ENCODE results near the gene ATL2.
"Not testable (repeated sequence)": the region's sequence is repeated elsewhere in the genome, so short reads cannot be mapped to it uniquely, and the experiment has no call there.

The ATL2 gene

DNA sequence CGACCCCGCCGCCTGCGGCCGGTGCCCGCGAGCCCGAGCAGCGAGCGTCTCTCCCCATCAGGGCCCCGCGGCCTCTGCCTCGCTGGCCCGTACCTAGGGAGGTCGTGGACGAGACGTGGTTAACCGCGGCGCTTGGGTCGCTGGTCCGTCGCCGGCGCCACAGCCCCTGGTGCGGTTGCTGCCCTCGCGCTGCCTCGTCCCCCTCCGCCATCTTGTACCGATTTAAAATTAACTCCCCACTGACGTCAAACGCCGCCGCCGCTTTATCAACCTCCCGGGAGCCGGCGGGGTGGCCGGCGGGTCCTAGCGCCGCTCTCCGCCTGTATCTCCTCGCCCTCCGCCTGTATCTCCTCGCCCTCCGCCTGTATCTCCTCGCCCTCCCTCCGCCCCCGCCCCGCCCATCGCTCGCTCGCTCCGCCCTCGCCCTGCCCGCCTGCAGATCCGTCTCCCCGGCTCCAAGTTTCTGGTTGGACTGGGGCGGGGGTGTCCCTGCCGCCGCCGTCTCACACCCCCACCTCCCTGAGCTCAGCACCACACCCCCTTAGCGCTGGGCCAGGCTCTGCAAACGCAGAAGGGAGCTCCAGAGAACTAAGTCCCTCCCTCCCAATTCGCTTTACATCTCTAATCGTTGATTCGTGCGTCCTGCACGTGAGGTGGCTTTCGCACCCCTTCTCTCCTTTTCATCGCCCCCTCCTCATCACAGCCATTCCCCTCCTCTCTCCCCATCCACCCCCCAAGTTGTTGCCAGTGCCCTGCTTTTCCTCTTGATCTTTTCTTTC is at the start of gene ATL2:
ATL2 (minus strand) TSS at position 224 of the 779 bp plus-strand sequence; CDS start at position 211, 13 bp downstream.
- DNase-seq (ENCODE audit: low read depth in 3 of 3, low spot score in 1 of 3): peak; percentile 75 to 86 (median 85)

DNA sequence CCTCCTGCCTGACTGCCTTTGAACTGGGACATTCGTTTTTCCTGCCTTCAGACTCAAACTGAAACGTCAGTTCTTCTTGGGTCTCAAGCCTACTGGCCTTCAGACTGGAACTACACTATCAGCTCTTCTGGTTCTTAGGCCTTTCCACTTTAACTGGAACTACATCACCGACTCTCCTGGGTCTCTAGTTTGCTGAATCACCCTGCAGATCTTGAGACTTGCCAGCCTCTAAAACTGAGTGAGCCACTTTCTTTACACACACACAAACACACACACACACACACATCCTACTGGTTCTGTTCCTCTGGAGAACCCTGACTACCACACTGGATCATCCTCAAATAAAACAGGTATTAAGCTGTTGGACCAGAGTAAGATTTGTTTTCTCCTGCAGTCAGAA is 46.7 kb upstream of the ATL2 start:
- DNase-seq (ENCODE audit: low read depth in 3 of 3, low spot score in 1 of 3): no peak

DNA sequence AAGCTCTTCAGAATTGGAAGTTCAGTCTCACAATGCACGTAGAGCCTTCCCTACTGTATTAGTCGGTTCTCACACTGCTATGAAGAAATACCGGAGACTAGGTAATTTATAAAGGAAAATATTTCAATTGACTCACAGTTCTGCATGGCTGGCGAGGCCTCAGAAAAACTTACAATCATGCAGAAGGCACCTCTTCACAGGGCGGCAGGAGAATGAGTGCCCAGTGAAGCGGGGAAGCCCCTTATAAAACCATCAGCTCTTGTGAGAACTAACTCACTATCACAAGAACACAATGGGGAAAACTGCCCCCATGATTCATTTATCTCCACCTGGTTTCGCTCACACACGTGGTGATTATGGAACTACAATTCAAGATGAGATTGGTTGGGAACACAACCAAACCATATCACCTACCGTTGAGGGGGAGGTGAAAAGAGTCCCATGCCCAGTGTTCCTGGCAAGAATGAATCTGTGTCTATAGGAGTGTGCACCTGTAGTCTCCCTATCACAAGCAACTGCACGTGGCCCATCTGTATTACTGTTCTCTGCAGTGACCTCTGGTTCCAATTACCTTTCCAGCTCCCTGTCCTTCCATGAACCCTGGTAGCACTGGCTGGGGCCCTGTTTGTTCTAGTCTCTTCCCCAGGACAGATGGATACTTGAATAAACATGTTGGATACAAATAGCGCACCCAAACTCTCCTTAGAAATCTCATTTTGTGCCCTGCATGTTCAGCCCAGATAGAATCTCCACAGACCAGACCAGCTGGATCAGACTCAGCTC is 44.4 kb upstream of the ATL2 start:
- no peak for DNase-seq (ENCODE audit: low read depth in 3 of 3, low spot score in 1 of 3)

DNA sequence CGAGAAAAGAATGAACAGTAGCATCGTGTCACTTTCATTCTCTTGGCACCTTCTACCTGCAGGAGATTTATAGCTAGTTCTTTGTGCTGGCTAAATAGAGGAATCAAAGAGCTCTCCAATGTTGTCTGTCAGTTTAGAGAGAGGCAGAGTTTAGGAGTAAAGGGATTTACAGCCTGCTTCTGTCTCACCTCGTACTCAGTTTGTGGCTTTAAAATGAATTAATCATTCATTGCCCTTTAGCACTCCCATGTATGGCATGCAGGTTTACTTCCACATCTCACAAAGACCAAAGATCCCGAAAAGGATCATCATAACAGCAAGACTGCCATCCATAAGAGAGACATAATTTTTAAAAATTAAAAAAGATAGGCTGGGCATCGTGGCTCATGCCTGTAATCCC is 42.4 kb upstream of the ATL2 start:
- DNase-seq (ENCODE audit: low read depth in 3 of 3, low spot score in 1 of 3): no peak

- DNase-seq (ENCODE audit: low read depth in 3 of 3, low spot score in 1 of 3): no peak
Observed at GRCh38 chr2:38418735-38419134, 41.7 kb upstream of the ATL2 start.

DNA sequence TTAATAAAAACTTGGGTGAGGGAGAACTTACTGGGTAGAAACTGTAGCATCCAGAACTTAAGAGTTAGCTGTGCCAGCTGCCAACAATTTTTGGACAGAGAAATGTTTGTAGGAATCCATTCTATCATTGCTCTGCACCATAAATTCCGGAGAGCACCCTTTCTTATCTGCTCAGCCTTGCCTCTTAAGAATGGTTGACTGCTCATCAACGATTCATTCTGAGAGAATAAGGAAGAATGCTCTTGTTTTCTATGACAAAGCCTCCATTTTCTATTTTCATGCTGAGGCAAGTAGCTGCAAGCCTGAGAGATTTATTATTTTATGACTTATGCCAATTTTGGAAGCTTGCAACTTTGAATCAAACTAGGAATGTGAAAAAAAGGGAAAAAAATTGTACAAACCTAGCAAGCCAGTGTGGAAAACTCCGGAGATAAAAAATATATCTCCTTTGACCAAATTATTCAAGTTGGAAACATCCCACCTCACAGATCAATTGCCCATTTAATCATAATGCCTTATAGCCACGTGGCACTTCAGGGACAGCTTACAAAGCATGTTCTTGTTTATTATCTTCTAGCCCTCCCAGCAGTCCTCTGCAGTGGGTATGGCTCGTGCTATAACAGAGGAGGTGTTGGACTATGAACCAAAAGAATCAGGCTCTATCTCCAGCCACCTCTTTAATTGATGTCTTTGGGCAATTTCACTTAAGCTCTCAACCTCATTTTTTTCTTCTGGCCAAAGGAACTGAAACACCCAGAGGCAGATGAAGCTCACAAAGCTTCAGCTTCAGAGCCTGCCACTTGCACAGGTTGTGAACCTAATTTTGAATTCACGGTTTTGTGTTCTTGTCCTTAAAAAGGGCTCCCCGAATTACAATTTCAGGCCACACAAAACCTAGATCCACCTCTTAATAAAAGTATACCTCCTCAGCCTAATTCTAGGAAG is 40.9 kb upstream of the ATL2 start:
- no peak for DNase-seq (ENCODE audit: low read depth in 3 of 3, low spot score in 1 of 3)

DNA sequence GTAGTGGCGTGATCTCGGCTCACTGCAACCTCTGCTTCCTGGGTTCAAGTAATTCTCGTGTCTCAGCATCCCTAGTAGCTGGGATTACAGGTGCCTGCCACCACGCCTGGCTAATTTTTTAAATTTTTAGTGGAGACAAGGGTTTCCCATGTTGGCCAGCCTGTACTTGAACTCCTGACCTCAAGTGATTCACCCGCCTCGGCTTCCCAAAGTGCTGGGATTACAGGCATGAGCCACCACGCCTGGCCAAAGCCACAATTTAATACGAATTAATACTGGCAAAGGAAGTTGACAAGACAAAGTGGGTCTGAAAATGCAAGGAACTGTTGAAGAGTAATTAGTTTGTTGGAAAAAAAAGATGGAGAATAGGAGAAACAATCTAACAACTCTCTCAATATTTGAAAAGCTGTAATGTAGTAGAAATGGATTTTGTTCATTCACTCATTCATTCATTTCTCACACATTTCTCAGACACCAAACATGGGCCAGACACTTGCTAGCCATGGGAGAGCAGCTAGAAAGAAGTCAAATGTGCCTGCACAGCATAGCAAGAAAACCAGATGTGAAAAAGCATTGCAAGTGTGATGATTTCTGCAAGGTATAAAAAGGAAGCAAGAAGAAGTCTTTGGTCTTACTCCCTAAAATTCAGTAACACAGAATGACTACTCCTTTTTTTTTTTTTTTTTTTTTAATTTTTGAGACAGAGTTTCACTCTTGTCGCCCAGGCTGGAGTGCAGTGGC is 39.4 kb upstream of the ATL2 start:
- no peak for DNase-seq (ENCODE audit: low read depth in 3 of 3, low spot score in 1 of 3)

DNA sequence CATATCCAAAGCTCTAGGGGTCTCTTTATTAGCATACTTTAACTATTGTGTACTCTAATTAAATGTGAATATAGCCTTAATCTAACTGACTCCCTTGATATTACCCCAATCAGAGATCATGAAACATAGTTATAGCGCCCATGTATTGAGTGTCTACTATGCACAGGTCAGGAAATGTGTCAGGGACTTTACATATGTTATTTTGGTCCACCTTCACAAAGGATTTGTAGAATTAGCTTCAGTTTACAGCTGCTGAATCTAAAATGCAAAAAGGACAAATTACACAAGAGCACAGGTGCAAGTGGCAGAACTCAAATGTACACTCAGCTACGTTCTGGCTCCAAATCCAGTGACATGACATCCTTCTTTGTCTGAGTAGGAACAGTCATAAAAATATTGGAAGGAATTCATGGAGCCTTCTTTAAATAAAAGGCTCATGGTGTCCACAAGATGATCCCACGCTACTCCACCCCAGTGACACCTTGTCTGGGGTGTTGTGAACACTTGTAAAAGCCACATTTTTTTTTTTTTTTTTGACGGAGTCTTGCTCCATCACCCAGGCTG is 38.7 kb upstream of the ATL2 start:
- no peak for DNase-seq (ENCODE audit: low read depth in 3 of 3, low spot score in 1 of 3)

GRCh38 chr2:38415023-38415422 is 38.0 kb upstream of the ATL2 start:
- no peak for DNase-seq (ENCODE audit: low read depth in 3 of 3, low spot score in 1 of 3)

- not testable (repeated sequence) for DNase-seq (ENCODE audit: low read depth in 3 of 3, low spot score in 1 of 3)
Observed at GRCh38 chr2:38412235-38412871, 35.3 kb upstream of the ATL2 start.

DNA sequence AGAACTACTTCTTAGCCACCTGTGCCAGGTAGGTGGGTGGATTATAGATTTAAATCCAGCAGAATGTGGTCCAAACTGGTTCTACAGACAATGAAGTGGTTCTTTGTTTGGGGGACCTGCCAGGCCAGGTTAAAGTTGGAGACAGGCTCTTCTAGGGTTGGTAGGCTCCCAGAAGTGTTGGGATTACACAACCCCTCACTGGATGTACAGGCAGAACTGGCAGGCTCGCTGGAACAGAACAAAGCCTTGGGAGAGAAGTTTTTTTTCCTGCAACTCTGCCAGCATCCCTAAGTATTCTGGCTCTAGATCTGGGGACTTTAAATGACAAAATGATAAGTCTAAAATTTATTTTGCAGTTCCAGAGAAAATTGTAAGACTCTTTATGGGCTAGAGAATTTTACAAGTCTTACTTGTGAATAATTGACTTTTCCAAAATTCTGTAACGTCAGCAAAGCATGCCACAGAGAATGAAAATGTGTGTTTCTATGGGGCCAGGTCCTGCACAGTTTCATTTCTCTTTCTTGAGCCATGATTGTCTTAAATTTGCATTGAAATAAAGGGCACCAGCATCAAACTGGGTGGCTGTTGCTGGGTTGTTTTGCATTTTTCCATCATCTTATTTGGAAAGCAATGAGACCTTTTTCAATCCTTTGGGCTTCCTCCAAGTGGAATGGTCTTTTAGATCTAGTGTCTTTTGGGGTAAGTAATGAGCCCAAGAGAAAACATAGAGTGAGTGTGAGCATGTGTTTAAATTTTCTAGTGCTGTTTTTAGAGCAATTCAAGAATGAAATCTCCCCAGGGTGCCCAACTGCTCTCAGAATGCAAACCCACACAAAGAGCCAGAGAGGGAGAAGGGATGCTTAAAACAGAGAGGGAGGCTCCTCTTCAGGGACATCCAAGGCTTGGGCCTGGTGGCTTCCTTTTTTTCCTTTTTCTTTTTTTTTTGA is 32.4 kb upstream of the ATL2 start:
- DNase-seq (ENCODE audit: low read depth in 3 of 3, low spot score in 1 of 3): no peak

- no peak for DNase-seq (ENCODE audit: low read depth in 3 of 3, low spot score in 1 of 3)
Observed at GRCh38 chr2:38407111-38407682, 30.1 kb upstream of the ATL2 start.

DNA sequence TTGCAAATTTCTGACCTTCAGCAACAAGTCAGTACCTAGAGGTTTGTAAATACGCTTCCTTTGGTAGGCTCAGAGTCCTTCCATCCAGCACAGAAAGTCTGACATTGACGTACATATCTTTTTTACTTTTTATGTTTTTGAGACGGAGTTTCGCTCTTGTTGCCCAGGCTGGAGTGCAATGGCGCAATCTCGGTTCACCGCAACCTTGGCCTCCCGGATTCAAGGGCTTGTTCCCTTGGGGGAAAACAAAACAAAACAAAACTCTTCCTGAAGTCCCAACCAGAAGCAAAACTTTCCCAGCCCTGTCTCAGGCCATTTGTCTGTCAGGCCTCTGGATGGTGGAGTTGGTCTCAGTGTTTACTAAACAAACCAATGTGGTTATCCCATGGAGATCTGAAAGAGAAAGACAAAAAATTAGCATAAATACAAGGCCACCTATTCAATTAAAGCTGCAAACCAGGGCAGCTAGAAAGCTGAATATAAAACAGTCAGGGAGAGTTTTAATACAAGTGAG is 29.6 kb upstream of the ATL2 start:
- no peak for DNase-seq (ENCODE audit: low read depth in 3 of 3, low spot score in 1 of 3)

GRCh38 chr2:38405917-38406596 is 29.0 kb upstream of the ATL2 start:
- DNase-seq (ENCODE audit: low read depth in 3 of 3, low spot score in 1 of 3): no peak

- no peak for DNase-seq (ENCODE audit: low read depth in 3 of 3, low spot score in 1 of 3)
Observed at GRCh38 chr2:38400513-38400912, 23.4 kb upstream of the ATL2 start.

GRCh38 chr2:38398739-38399138 is 21.7 kb upstream of the ATL2 start:
- DNase-seq (ENCODE audit: low read depth in 3 of 3, low spot score in 1 of 3): no peak

DNA sequence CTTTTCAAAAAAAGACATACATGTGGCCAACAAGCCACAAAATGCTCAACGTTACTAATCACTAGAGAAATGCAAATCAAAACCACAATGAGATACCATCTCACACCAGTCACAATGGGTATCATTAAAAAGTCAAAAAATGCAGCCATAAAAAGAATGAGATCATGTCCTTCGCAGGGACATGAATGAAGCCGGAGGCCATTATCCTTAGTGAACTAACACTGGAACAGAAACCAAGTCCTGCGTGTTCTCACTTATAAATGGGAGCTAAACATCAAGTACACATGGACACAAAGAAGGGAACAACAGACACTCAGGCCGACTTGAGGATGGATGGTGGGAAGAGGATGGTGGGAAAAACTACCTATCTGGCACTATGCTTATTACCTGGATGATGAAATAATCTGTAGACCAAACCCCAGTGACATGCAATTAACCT is 17.8 kb upstream of the ATL2 start:
- DNase-seq (ENCODE audit: low read depth in 3 of 3, low spot score in 1 of 3): no peak

GRCh38 chr2:38394041-38394440 is 17.0 kb upstream of the ATL2 start:
- no peak for DNase-seq (ENCODE audit: low read depth in 3 of 3, low spot score in 1 of 3)

Data from stimulated activated CD4-positive, alpha-beta T cell treated with anti-CD3 and anti-CD28 coated beads, TNF-alpha, amount 100 ng/mL, for 1 hour (primary cell).